ENCODE results near the gene SERPINH1.

Gene SERPINH1

DNA sequence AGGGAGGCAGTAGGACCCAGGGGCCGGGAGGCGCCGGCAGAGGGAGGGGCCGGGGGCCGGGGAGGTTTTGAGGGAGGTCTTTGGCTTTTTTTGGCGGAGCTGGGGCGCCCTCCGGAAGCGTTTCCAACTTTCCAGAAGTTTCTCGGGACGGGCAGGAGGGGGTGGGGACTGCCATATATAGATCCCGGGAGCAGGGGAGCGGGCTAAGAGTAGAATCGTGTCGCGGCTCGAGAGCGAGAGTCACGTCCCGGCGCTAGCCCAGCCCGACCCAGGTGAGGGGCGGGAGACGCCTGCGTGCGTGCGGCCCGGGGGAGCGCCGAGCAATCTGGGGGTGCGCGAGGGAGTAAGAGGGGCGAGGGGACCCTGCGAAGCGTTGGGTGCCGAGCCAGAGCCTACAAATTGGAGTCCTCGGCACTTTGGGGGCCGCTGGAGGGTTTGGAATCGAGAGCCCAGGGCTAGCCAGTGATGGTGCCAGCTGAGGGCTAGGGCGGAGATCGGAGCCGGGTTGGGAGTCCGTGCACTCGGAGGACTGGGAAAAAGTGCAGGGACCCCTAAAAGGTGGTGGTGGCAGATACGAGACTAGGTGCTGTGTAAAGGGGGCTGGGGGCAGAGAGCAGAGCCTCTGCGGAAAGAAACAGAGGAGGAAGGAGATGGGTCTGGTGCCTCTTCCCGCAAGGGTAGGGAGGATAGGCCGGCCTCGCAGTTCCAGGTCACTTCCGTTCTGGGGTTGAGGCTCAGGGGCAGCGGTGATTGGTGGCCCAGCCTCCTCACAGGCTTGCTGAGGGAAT lies at the start of gene SERPINH1:
TSS of gene SERPINH1 (plus strand) at position 206 of the 788 bp plus-strand sequence. CDS start 4,097 bp downstream, outside the sequence.
- Histone ChIP-seq H3K4me1 (ENCODE audit: control insufficient read depth in 1 of 2, insufficient read depth in 1 of 2, low read depth in 1 of 2, low read length in 1 of 2) (peaks cover 10 to 16% of the 10 kb centered on the region in 2 experiments), H3K36me3 (no peaks in the 10 kb centered on the region)

DNA sequence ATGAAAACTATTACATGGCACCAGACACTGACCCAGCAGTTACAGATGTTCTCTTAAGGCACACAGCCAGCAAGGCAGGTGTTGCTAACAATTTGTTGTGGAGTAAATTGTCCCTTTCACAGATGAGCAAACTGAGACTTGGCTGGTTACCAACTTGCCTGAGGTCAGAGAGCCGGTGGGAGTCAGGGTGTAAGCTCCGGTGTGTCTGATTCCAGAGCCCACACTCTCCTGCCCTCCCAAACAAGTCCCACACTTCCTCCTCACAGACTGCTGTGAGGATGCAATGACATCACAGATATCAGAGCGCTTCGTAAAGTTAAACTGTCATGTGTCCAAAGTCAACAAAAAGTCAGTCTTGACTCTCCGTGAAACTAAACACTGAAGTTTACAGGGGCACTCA lies 48.8 kb upstream of the SERPINH1 start:
- Histone ChIP-seq H3K4me1 (ENCODE audit: control insufficient read depth in 1 of 2, insufficient read depth in 1 of 2, low read depth in 1 of 2, low read length in 1 of 2) (no peaks in the 10 kb centered on the region), H3K27me3 (peaks cover 9% of the 10 kb centered on the region)
- TF ChIP-seq, protein P1, sequence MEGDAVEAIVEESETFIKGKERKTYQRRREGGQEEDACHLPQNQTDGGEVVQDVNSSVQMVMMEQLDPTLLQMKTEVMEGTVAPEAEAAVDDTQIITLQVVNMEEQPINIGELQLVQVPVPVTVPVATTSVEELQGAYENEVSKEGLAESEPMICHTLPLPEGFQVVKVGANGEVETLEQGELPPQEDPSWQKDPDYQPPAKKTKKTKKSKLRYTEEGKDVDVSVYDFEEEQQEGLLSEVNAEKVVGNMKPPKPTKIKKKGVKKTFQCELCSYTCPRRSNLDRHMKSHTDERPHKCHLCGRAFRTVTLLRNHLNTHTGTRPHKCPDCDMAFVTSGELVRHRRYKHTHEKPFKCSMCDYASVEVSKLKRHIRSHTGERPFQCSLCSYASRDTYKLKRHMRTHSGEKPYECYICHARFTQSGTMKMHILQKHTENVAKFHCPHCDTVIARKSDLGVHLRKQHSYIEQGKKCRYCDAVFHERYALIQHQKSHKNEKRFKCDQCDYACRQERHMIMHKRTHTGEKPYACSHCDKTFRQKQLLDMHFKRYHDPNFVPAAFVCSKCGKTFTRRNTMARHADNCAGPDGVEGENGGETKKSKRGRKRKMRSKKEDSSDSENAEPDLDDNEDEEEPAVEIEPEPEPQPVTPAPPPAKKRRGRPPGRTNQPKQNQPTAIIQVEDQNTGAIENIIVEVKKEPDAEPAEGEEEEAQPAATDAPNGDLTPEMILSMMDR (IDR thresholded peaks at IDR 0.05) = no peak

More for the DNA sequence above, at the start of gene SERPINH1:
- TF ChIP-seq, protein P1 (IDR thresholded peaks at IDR 0.05) = no peak
- Histone ChIP-seq H3K27me3 (peaks cover 54% of the 10 kb centered on the region), H3K4me3 (ENCODE audit: low read depth in 1 of 2, low read length in 1 of 2) (peak within 1 kb of the TSS; percentile 40 to 58), H3K27ac (no peak within 1 kb of the TSS), H3K9me3 (no peaks in the 10 kb centered on the region)

DNA sequence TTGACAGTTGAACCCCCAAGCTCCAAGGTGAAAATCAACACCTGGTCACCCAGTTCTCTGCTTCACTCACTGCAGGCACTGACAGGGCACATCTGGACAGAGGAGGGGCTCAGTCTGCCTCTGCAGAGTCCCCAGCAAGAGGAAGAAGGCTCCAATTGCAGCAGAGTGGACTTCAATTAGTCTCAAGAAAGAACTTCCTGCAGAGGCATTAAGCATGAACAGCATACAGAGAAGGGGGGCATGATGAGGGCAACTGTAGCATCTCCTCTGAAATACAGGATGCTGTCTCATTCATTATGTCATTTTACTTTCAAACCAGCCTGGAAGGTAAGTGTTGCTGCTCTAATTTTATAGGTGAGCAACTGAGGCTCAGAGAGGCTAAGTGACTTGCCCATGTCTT lies 47.5 kb upstream of the SERPINH1 start:
- no peak overlapping the region for H3K4me3 ChIP-seq (ENCODE audit: low read depth in 1 of 2, low read length in 1 of 2)
- no peaks in the 10 kb centered on the region for H3K4me1 ChIP-seq (ENCODE audit: control insufficient read depth in 1 of 2, insufficient read depth in 1 of 2, low read depth in 1 of 2, low read length in 1 of 2)
- H3K27ac ChIP-seq = no peak overlapping the region
- peaks cover 15% of the 10 kb centered on the region for H3K27me3 ChIP-seq
- no peaks in the 10 kb centered on the region for H3K9me3 ChIP-seq
- H3K36me3 ChIP-seq = no peaks in the 10 kb centered on the region
- TF ChIP-seq, protein P1 (IDR thresholded peaks at IDR 0.05) = no peak

More for the DNA sequence above, 48.8 kb upstream of the SERPINH1 start:
- no peaks in the 10 kb centered on the region for H3K9me3 ChIP-seq
- H3K4me3 ChIP-seq (ENCODE audit: low read depth in 1 of 2, low read length in 1 of 2) = no peak overlapping the region
- no peaks in the 10 kb centered on the region for H3K36me3 ChIP-seq
- H3K27ac ChIP-seq = no peak overlapping the region

DNA sequence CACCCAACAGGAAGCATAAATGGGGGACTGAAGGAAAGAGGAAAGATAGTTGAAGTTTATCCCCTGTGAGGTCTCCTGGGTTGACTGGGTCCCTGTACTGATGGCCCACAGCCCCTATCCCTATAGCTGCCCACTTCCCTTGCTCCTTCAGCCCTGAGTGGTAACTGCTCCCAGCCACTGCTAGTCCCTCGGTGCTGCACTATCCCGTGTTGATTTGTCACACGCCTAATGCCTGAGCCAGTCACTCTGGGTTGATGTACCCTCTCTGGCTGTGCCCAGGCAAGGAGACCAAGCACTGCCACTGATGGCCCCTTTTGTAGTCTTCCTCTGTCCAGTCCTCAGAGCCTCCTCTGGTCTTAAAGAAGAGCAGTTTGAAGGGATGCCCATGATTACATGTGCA lies 45.9 kb upstream of the SERPINH1 start:
- TF ChIP-seq, protein P1 (IDR thresholded peaks at IDR 0.05) = no peak
- Histone ChIP-seq H3K27ac (no peak overlapping the region), H3K4me1 (ENCODE audit: control insufficient read depth in 1 of 2, insufficient read depth in 1 of 2, low read depth in 1 of 2, low read length in 1 of 2) (no peaks in the 10 kb centered on the region), H3K9me3 (no peaks in the 10 kb centered on the region), H3K27me3 (peaks cover 15% of the 10 kb centered on the region), H3K4me3 (ENCODE audit: low read depth in 1 of 2, low read length in 1 of 2) (no peak overlapping the region), H3K36me3 (no peaks in the 10 kb centered on the region)

DNA sequence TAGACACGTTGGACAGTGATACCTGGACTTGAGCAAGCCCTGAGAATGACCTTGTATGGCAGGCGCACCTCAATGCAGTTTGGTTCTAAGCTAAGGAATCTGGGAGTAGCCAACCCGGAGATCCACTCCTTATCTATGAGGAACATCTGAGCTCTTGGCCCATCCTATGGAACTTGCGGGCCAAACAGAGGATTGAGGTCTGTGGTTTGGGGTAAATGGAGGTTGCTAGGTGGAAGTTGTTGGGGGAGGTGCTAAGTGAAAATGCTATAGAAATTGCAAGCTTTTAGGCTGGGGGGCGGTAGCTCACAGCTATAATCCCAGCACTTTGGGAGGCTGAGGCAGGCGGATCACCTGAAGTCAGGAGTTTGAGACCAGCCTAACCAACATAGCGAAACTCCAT lies 45.2 kb upstream of the SERPINH1 start:
- no peaks in the 10 kb centered on the region for H3K9me3 ChIP-seq
- H3K4me3 ChIP-seq (ENCODE audit: low read depth in 1 of 2, low read length in 1 of 2) = no peak overlapping the region
- no peaks in the 10 kb centered on the region for H3K4me1 ChIP-seq (ENCODE audit: control insufficient read depth in 1 of 2, insufficient read depth in 1 of 2, low read depth in 1 of 2, low read length in 1 of 2)
- H3K27ac ChIP-seq = no peak overlapping the region
- TF ChIP-seq, protein P1 (IDR thresholded peaks at IDR 0.05) = no peak
- no peaks in the 10 kb centered on the region for H3K36me3 ChIP-seq
- H3K27me3 ChIP-seq = peaks cover 19% of the 10 kb centered on the region
